Subcutaneous adipose tissue (tissue), 4 donors: Measurements from ENCODE around the gene PTPRA. TPM values are rescaled to one million over a fixed set of nuclear protein-coding genes. Genes with fewer than 3 reads are reported as not detected.

Experiments used
- CTCF ChIP-seq: fragments of 450-650 bp; IDR thresholded peaks from one replicate; pipeline ENCODE4 v1.5.1; 2016; ENCODE audit warnings: low read depth, mild to moderate bottlenecking, control low read depth, antibody characterized with exemption, moderate library complexity
- total RNA-seq, 4 donors: library from RNA; depleted of rRNA; stranded (reverse); fragments of >200 nt; gene quantifications; one replicate each; pipeline ENCODE4 v1.1.0, GENCODE V29; 2016

The PTPRA gene
- total RNA-seq, 4 donors from 2014 or later, result 64.4 to 99.5 (median 95.3) TPM

GRCh38 chr20:2890742-2891141 is 17.5 kb downstream of the PTPRA start:
- no peak for TF ChIP-seq CTCF

- TF ChIP-seq CTCF, result no peak
Observed at GRCh38 chr20:2891343-2891742, 18.1 kb downstream of the PTPRA start.

GRCh38 chr20:2892376-2892775 is 19.1 kb downstream of the PTPRA start:
- no peak for TF ChIP-seq CTCF

GRCh38 chr20:2894221-2894620 is 20.9 kb downstream of the PTPRA start:
- no peak for TF ChIP-seq CTCF

GRCh38 chr20:2899243-2899642 is 26.0 kb downstream of the PTPRA start:
- no peak for TF ChIP-seq CTCF

GRCh38 chr20:2900845-2901592 is 27.7 kb downstream of the PTPRA start:
- no peak for TF ChIP-seq CTCF

GRCh38 chr20:2902291-2902690 is 29.0 kb downstream of the PTPRA start:
- TF ChIP-seq CTCF, result no peak
